ENCODE data around the gene TRAPPC2L.

GRCh38 chr16:88839026-88839529, 17.8 kb upstream of the TRAPPC2L start:
- TF ChIP-seq CTCF (conservative IDR thresholded peaks at IDR 0.05) = no peak
- no peak for TF ChIP-seq EZH2 (IDR thresholded peaks at IDR 0.05; ENCODE audit: low read depth)
